Psoas muscle (tissue), 8 donors: ENCODE measurements around the gene FKBP2. TPM values are rescaled to one million over a fixed set of nuclear protein-coding genes. Genes with fewer than 3 reads are reported as not detected.

Experiments used
- ATAC-seq, 4 donors: fragments of 200-7000 bp; cut with Tn5 transposase; one replicate each; pipeline ENCODE4 v1.9.1; 2020; ENCODE audit warnings: moderate library complexity in 3 of 4, mild to moderate bottlenecking in 2 of 4
- DNase-seq, 2 donors: peaks; one replicate each; pipeline ENCODE4 v3.0.0-alpha.2; 2020
- H3K27ac ChIP-seq: fragments of 200-600 bp; one replicate; pipeline ENCODE4 v1.8.0; 2022
- H3K27me3 ChIP-seq, 3 donors: fragments of 200-600 bp in 1 of 3; one replicate each; pipeline versions ENCODE4 v1.6.1 to v1.8.0; 2013 to 2022; ENCODE audit warnings: low read length in 2 of 3, mild to moderate bottlenecking in 2 of 3, moderate library complexity in 1 of 3; ENCODE audit not compliant: insufficient read depth in 3 of 3
- H3K36me3 ChIP-seq, 2 donors: fragments of 200-600 bp in 1 of 2; one replicate each; pipeline versions ENCODE4 v1.6.1 to v1.8.0; 2013 to 2022; ENCODE audit warnings: low read depth in 1 of 2, mild to moderate bottlenecking in 1 of 2, moderate library complexity in 1 of 2; ENCODE audit not compliant: insufficient read depth in 1 of 2
- H3K4me1 ChIP-seq: fragments of 200-600 bp; one replicate; pipeline ENCODE4 v1.8.0; 2022
- H3K4me3 ChIP-seq: fragments of 200-600 bp; one replicate; pipeline ENCODE4 v1.8.0; 2022; ENCODE audit warnings: mild to moderate bottlenecking
- H3K9me3 ChIP-seq: fragments of 200-600 bp; one replicate; pipeline ENCODE4 v1.8.0; 2022
- WGBS, 3 donors: extraction: QIAGEN DNeasy Blood & Tissue Kit; methylation state at CpG; one replicate each; pipeline versions ENCODE4 v1.1.6 to v1.1.7; 2013; 5-methylcytosine and 5-hydroxymethylcytosine counted together
- intact Hi-C, 2 donors: fragments of 100-400 bp; cut with DNase I; formaldehyde crosslinking; loops; one replicate each; pipeline versions ENCODE4 v1.11.0 to v1.14.2; 2022
- polyA plus RNA-seq, 3 donors: library from polyadenylated mRNA; stranded (reverse); fragments of 200-250 nt; gene quantifications; one replicate each; pipeline ENCODE4 v1.2.3, GENCODE V29; 2013
- total RNA-seq, 4 donors: library from RNA; stranded (reverse); fragmentation: NEBNext Ultra II Directional in 2 of 4; extraction: Animal tissue kit (Norgen Biotek cat#: 25700) in 2 of 4; gene quantifications; one replicate each; pipeline versions ENCODE4 v1.2.1 to v1.2.4, GENCODE V29; 2021 to 2023
- TF ChIP-seq, protein P1 (sequence below): fragments of 200-600 bp; IDR thresholded peaks from one replicate; pipeline ENCODE4 v1.8.0; 2022; ENCODE audit warnings: antibody characterized with exemption
- donor health status: healthy with polysubstance abuse.
- donor health status: DM: no; HTN: no; CAD: no; lungs with moderate emphysema.
- donor health status: Bipolar disorder and iron deficiency.
- donor health status: healthy.
- donor health status: DM: yes; HTN: yes; CAD: no.
- donor health status: DM: no; HTN: no; CAD: no.
- donor health status: DM: no; HTN: no; CAD: no.
- donor health status: DM: yes; HTN: yes; CAD: no.

Gene FKBP2
- total and polyA plus RNA-seq, 7 donors: 17.8 to 228 (median 26.6) TPM

DNA sequence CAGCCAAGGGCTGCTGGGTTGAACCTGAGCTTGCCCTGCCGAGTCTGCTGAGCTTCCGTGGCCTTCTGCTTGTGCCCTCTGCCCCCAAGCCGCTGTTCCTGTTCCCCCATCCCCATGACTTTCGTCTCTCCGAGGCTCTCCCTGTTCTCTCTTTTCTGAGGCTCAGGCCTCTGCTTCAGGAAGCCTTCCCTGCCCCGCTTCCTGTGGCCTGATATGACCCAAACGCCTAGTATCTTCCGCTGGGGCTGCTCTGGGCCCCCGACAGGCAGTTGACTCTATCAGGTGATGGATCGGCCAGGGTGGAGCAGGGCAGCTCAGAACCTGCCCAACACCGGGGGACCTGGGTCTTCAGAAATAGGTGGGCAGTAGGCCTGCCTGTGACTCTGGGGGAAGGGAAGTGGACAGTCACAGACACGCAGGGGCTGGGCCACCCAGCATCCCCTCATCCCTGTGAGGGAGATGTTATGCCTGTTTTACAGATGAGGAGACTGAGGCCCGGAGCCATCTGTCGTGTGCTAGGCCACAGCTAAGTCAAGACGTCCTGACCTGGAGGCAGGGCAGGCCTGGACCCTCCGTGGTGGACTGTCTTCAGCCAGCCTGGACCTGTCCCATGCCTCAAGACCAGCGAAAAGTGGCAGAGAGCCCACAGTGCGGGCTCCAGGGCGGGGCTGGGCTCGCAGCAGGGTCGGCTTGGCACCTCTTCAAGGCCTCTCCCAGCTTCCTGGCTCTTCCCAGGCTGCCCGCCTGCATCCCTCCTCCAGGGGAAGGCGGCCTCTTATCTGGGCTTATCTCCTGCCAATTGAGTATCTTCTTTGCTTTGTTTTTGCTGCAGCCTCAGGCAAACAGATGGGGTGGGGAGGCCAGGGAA lies 27.4 kb downstream of the FKBP2 start:
- Histone ChIP-seq H3K4me3 (peak overlapping the region; percentile 83), H3K9me3 (no peaks in the 10 kb centered on the region), H3K36me3 (peaks cover 3 to 29% of the 10 kb centered on the region in 2 donors), H3K4me1 (peaks cover 20% of the 10 kb centered on the region), H3K27ac (peak overlapping the region; percentile 93), H3K27me3 (no peaks in the 10 kb centered on the region)
- DNase-seq (peak; percentile 67 to 77), ATAC-seq (no peak)
- WGBS, 3 donors: 42 to 52% (median 49%) methylated on average over 23 of the region's 23 CpGs
- TF ChIP-seq, protein P1, sequence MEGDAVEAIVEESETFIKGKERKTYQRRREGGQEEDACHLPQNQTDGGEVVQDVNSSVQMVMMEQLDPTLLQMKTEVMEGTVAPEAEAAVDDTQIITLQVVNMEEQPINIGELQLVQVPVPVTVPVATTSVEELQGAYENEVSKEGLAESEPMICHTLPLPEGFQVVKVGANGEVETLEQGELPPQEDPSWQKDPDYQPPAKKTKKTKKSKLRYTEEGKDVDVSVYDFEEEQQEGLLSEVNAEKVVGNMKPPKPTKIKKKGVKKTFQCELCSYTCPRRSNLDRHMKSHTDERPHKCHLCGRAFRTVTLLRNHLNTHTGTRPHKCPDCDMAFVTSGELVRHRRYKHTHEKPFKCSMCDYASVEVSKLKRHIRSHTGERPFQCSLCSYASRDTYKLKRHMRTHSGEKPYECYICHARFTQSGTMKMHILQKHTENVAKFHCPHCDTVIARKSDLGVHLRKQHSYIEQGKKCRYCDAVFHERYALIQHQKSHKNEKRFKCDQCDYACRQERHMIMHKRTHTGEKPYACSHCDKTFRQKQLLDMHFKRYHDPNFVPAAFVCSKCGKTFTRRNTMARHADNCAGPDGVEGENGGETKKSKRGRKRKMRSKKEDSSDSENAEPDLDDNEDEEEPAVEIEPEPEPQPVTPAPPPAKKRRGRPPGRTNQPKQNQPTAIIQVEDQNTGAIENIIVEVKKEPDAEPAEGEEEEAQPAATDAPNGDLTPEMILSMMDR: no peak
- intact Hi-C loops: loop anchor here (2.0 to 5.0 kb wide), 3 partner anchors 15 to 66 kb away; partner anchors contain the start of gene PLCB3 (in 1 of the 2)

DNA sequence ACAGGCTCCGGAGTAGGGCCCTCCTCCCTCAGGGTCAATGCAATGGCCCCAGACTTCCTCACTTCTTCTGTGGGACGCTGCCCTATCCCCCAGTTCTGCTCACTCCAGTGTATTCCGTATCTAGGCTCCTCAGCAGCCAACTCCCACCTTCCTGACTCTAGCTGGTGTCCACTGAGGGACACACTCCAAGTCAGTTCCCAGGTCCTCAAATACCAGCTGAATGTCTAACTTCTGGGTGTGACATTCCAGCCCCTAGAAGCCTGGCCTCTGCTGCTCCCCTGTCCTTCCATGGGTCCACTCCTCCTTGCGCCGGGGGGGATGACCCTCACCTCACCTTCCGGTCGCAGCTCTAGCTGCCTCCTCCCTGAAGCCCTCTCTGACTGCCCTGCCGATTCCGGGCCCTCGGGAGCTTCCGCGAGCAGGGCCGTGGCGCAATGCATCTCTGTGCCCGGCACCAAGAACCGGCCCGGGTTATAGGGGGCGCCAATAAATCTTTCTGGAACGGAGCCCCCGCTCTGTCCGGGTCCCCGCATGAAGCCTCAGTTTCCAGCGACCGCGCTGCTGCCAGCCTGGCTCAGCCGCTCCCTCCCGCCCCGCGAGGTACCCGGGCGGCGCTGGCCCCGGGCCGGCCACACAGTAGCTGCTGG lies 28.1 kb downstream of the FKBP2 start:
- peak; percentile 85 to 90 for DNase-seq
- WGBS, 3 donors: 1 to 3% (median 3%) methylated on average over 34 of the region's 34 CpGs
- Histone ChIP-seq H3K4me1 (peaks cover 20% of the 10 kb centered on the region), H3K36me3 (peaks cover 3 to 24% of the 10 kb centered on the region in 2 donors), H3K27me3 (no peaks in the 10 kb centered on the region), H3K9me3 (no peaks in the 10 kb centered on the region), H3K27ac (peak overlapping the region; percentile 93), H3K4me3 (peak overlapping the region; percentile 83)
- TF ChIP-seq, protein P1: no peak
- peak; percentile 14 to 34 (median 34) for ATAC-seq
- intact Hi-C loops: loop anchor here (2.0 to 5.0 kb wide), 3 partner anchors 16 to 67 kb away; partner anchors contain the start of gene PLCB3 (in 1 of the 2)

DNA sequence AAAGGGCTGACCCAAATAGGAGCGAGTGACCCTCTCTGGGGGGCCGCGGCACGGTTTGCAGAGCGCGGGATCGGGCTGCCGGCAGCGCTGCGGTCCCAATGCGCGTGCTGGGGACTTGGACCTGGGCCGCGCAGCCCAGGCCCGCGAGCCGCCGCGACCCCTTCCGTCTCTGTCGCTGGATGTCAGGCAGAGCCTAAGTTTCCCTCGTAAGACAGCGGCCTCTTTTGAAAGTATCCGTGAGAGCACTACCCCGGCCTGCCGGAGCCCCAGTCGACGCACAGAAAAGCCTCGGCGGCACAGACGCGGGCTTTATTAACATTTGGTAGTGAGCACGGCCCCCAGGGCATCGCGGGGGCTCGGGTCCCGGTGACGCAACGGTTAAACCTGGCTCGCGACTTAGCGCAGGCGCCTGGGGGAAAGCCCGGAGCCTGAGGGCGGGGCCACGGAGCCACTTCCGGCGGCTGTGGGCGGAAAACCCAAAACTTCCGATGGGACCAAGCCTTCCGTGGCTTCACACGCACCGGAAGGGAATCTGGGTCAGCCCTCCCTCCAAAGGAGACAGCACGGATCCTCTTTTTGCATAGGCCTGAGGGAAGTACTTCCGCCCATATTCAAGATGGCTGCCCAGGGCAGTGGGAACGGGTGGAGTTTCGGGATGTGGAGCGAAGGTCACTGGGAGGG lies 28.8 kb downstream of the FKBP2 start:
- DNase-seq (peak; percentile 98 to 99), ATAC-seq (peak; percentile 84 to 88 (median 86))
- intact Hi-C loops: loop anchor here (2.0 to 5.0 kb wide), 4 partner anchors 15 to 67 kb away; partner anchors contain the start of genes BAD (in 1 of the 2), GPR137 (in 1 of the 2) and PLCB3 (in 1 of the 2)
- peaks cover 3 to 18% of the 10 kb centered on the region in 2 donors for H3K36me3 ChIP-seq
- H3K4me3 ChIP-seq: peak overlapping the region; percentile 83
- TF ChIP-seq, protein P1: peak; percentile 19
- WGBS, 3 donors: 0 to 1% (median 1%) methylated on average over 56 to 58 of the region's 58 CpGs
- no peaks in the 10 kb centered on the region for H3K27me3 ChIP-seq
- H3K4me1 ChIP-seq: peaks cover 20% of the 10 kb centered on the region
- H3K9me3 ChIP-seq: no peaks in the 10 kb centered on the region
- peak overlapping the region; percentile 93 for H3K27ac ChIP-seq

DNA sequence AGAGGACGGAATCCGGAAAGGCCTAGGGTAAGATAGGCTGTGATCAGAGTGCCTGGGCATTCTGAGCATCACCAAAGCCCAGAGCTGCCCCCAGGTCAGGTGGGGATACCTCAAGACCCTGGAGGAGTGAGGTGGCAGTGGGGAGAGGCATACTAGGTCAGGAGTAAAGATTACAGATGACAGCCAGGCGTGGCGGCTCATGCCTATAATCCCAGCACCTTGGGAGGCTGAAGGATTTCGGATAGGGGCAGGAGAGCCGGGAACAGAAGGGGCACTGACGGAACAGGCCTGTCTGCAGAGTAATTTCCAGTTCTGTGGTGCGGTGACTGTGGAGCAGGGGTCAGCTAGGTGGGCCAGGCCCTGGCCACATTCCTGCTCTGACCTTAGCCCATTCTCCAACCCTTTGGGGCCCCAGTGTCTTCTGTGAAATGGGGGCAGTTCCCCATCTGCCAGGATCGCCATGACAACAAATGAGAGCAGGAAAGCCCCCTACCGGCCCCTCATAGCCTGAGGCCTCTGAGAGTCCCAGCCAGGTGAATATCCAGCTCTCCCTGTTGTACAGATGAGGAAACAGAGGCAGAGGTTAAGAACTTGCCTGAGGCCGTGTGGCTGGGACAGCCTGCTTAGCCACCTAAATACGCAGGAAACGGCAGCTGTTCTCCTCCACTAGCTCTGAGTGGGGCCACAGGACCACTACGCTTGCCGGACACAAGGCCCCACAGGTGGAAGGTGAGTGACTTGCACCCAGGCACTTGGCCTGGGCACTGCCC lies 34.3 kb downstream of the FKBP2 start:
- H3K27ac ChIP-seq: no peak overlapping the region
- H3K9me3 ChIP-seq: no peaks in the 10 kb centered on the region
- intact Hi-C loops: no loop called here
- WGBS, 3 donors: 89 to 93% (median 91%) methylated on average over 15 of the region's 15 CpGs
- no peak for DNase-seq
- H3K4me3 ChIP-seq: no peak overlapping the region
- no peaks in the 10 kb centered on the region for H3K27me3 ChIP-seq
- no peak for ATAC-seq
- H3K4me1 ChIP-seq: peaks cover 7% of the 10 kb centered on the region
- TF ChIP-seq, protein P1: no peak
- peaks cover 0 to 44% of the 10 kb centered on the region in 2 donors for H3K36me3 ChIP-seq
